Measurements from ENCODE around the gene NT5DC2. TPM values are rescaled to one million over a fixed set of nuclear protein-coding genes. Genes with fewer than 3 reads are reported as not detected.

Gene NT5DC2
- total RNA-seq, result 23.9 and 95.8 TPM in 2 replicates

GRCh38 chr3:52533623-52534280, at the start of gene NT5DC2:
TSS of gene NT5DC2 (minus strand) at chr3:52533857. CDS start at chr3:52533737, 120 bp downstream.

GRCh38 chr3:52536369-52537164, 2.9 kb upstream of the NT5DC2 start, which contains the start of gene UQCC5:
TSS of gene UQCC5 (plus strand) at chr3:52536605. CDS start at chr3:52536756, 151 bp downstream.

GRCh38 chr3:52494886-52495495, 38.7 kb downstream of the NT5DC2 start, which contains the start of gene STAB1:
TSS of gene STAB1 (plus strand) at chr3:52495338. CDS start at chr3:52495414, 76 bp downstream.

Other genes starting within 250 kb of the NT5DC2 start
- gene GLYCTK, start 246.0 kb downstream of the NT5DC2 start, total RNA-seq, result 18.8 and 24.4 TPM in 2 replicates
- gene DNAH1, start 217.5 kb downstream of the NT5DC2 start, total RNA-seq, result 0.97 and 1.5 TPM in 2 replicates
- gene BAP1, start 123.8 kb downstream of the NT5DC2 start, total RNA-seq, result 60.2 and 61.7 TPM in 2 replicates
- gene PHF7, start 123.2 kb downstream of the NT5DC2 start, total RNA-seq, result 3.2 and 4.2 TPM in 2 replicates
- gene SEMA3G, start 88.8 kb downstream of the NT5DC2 start, total RNA-seq, result 39.5 and 61.1 TPM in 2 replicates
- gene TNNC1, start 79.8 kb downstream of the NT5DC2 start, total RNA-seq, result not detected in 2 replicates
- 48.7 and 78.7 TPM in 2 replicates for gene NISCH, start 78.3 kb downstream of the NT5DC2 start, total RNA-seq
- 189 and 191 TPM in 2 replicates for gene STAB1, start 38.5 kb downstream of the NT5DC2 start, total RNA-seq
- gene UQCC5, start 2.7 kb upstream of the NT5DC2 start, total RNA-seq, result 2.6 and 23.6 TPM in 2 replicates
- 58.5 and 83.1 TPM in 2 replicates for gene PBRM1, start 152.1 kb upstream of the NT5DC2 start, total RNA-seq
- 206 and 216 TPM in 2 replicates for gene GNL3, start 152.2 kb upstream of the NT5DC2 start, total RNA-seq
- 85.4 and 90.9 TPM in 2 replicates for gene GLT8D1, start 171.9 kb upstream of the NT5DC2 start, total RNA-seq
- 50.3 and 52.0 TPM in 2 replicates for gene SPCS1, start 172.2 kb upstream of the NT5DC2 start, total RNA-seq
- gene NEK4, start 237.1 kb upstream of the NT5DC2 start, total RNA-seq, result 13.3 and 22.6 TPM in 2 replicates
- not detected in 2 replicates for gene ITIH1, start 243.7 kb upstream of the NT5DC2 start, total RNA-seq